Stimulated activated CD4-positive, alpha-beta T cell treated with anti-CD3 and anti-CD28 coated beads, Interleukin-4, amount 100 ng/mL, for 1 hour (primary cell): ENCODE results near the gene TBC1D5.
"Not testable (repeated sequence)": the region's sequence is repeated elsewhere in the genome, so short reads cannot be mapped to it uniquely, and the experiment has no call there.

ENCODE experiments used
- DNase-seq: peaks from one replicate; pipeline ENCODE4 v3.0.0-alpha.2; 2020

Gene TBC1D5

GRCh38 chr3:17532446-17532845 lies 210.0 kb downstream of the TBC1D5 start:
- not testable (repeated sequence) for DNase-seq

- DNase-seq, result no peak
These were observed 212.8 kb downstream of the TBC1D5 start for GRCh38 chr3:17529677-17530076.

GRCh38 chr3:17518189-17519059 lies 224.0 kb downstream of the TBC1D5 start:
- DNase-seq, result no peak

- DNase-seq, result no peak
These were observed 226.8 kb downstream of the TBC1D5 start for GRCh38 chr3:17515445-17516234.

GRCh38 chr3:17514597-17514996 lies 227.8 kb downstream of the TBC1D5 start:
- no peak for DNase-seq

GRCh38 chr3:17510265-17510664 lies 232.2 kb downstream of the TBC1D5 start:
- DNase-seq, result no peak

GRCh38 chr3:17508180-17508752 lies 234.2 kb downstream of the TBC1D5 start:
- DNase-seq, result no peak

- DNase-seq, result no peak
These were observed 235.0 kb downstream of the TBC1D5 start for GRCh38 chr3:17507480-17507879.

GRCh38 chr3:17505856-17506255 lies 236.6 kb downstream of the TBC1D5 start:
- no peak for DNase-seq

GRCh38 chr3:17501745-17502144 lies 240.7 kb downstream of the TBC1D5 start:
- no peak for DNase-seq

- DNase-seq, result no peak
These were observed 241.8 kb downstream of the TBC1D5 start for GRCh38 chr3:17500618-17501017.

- no peak for DNase-seq
These were observed 248.2 kb downstream of the TBC1D5 start for GRCh38 chr3:17494117-17494809.

GRCh38 chr3:17491601-17492000 lies 250.8 kb downstream of the TBC1D5 start:
- DNase-seq, result no peak

GRCh38 chr3:17491190-17491589 lies 251.2 kb downstream of the TBC1D5 start:
- not testable (repeated sequence) for DNase-seq

GRCh38 chr3:17489139-17489538 lies 253.3 kb downstream of the TBC1D5 start:
- no peak for DNase-seq

- no peak for DNase-seq
These were observed 261.3 kb downstream of the TBC1D5 start for GRCh38 chr3:17481116-17481515.

- DNase-seq, result no peak
These were observed 262.6 kb downstream of the TBC1D5 start for GRCh38 chr3:17479681-17480405.

GRCh38 chr3:17478673-17479072 lies 263.8 kb downstream of the TBC1D5 start:
- no peak for DNase-seq

GRCh38 chr3:17473761-17474160 lies 268.7 kb downstream of the TBC1D5 start:
- no peak for DNase-seq

- no peak for DNase-seq
These were observed 272.5 kb downstream of the TBC1D5 start for GRCh38 chr3:17469954-17470353.

- no peak for DNase-seq
These were observed 272.9 kb downstream of the TBC1D5 start for GRCh38 chr3:17469520-17469919.

- no peak for DNase-seq
These were observed 276.4 kb downstream of the TBC1D5 start for GRCh38 chr3:17466028-17466427.
